OCI-LY7 (cell line): Measurements from ENCODE around the gene WAS.

Source experiments
- EZH2phosphoT487 ChIP-seq: fragments of 200-600 bp; sonication (generic); IDR thresholded peaks from 2 replicates; pipeline ENCODE4 v1.6.1; 2018; ENCODE audit warnings: low read depth, borderline replicate concordance, mild to moderate bottlenecking, mixed run types, antibody characterized with exemption, low read length, moderate library complexity, mixed read lengths
- TF ChIP-seq, protein P1 (sequence below): fragments of 200-600 bp; sonication (generic); conservative IDR thresholded peaks from 2 replicates; pipeline ENCODE4 v1.5.1; 2014; ENCODE audit warnings: mild to moderate bottlenecking, antibody characterized with exemption, low read length, moderate library complexity, mixed read lengths

DNA sequence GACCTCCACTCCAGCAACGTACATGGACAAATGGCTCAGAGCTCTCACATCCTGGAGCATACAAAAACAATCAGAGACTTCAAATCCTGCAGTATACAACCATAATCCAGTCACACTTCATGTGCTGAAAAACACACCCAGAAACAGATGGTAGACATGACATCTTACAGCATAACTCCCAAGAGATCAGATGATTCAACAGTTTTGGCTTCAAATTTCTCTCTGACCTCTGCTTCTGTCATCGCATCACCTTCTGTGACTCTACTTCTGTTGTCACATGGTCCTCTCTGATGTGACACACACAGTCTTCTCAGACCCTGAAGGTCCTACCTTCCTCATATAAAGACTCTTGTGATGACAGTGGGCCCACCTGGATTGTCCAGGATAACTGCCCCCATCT, 31.5 kb downstream of the WAS start:
- TF ChIP-seq, protein P1, sequence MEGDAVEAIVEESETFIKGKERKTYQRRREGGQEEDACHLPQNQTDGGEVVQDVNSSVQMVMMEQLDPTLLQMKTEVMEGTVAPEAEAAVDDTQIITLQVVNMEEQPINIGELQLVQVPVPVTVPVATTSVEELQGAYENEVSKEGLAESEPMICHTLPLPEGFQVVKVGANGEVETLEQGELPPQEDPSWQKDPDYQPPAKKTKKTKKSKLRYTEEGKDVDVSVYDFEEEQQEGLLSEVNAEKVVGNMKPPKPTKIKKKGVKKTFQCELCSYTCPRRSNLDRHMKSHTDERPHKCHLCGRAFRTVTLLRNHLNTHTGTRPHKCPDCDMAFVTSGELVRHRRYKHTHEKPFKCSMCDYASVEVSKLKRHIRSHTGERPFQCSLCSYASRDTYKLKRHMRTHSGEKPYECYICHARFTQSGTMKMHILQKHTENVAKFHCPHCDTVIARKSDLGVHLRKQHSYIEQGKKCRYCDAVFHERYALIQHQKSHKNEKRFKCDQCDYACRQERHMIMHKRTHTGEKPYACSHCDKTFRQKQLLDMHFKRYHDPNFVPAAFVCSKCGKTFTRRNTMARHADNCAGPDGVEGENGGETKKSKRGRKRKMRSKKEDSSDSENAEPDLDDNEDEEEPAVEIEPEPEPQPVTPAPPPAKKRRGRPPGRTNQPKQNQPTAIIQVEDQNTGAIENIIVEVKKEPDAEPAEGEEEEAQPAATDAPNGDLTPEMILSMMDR, result no peak
- no peak for TF ChIP-seq EZH2phosphoT487
